ENCODE results near the gene TMEFF1. TPM values are rescaled to one million over a fixed set of nuclear protein-coding genes. Genes with fewer than 3 reads are reported as not detected.

Gene TMEFF1
- total and polyA plus RNA-seq, 2 experiments from 2014 or later, result 22.3 to 34.2 TPM

GRCh38 chr9:100549048-100549447 is 76.1 kb downstream of the TMEFF1 start:
- Histone ChIP-seq H3K4me3 (no peak overlapping the region), H3K9me3 (ENCODE audit: low read depth) (no peaks in the 10 kb centered on the region), H3K27ac (no peak overlapping the region), H3K27me3 (no peaks in the 10 kb centered on the region), H3K36me3 (peaks cover 5% of the 10 kb centered on the region), H3K4me1 (ENCODE audit: low read depth) (no peaks in the 10 kb centered on the region)
- DNase-seq (ENCODE audit: low read depth in 1 of 2, low spot score in 1 of 2), result peak in 1 of 2 donors; percentile 6
- TF ChIP-seq CTCF (IDR thresholded peaks at IDR 0.05; ENCODE audit: low read depth, low read length), result no peak

- Histone ChIP-seq H3K4me1 (ENCODE audit: low read depth) (no peaks in the 10 kb centered on the region), H3K4me3 (no peak overlapping the region), H3K27me3 (no peaks in the 10 kb centered on the region), H3K36me3 (peaks cover 3% of the 10 kb centered on the region), H3K9me3 (ENCODE audit: low read depth) (no peaks in the 10 kb centered on the region), H3K27ac (no peak overlapping the region)
- peak in 1 of 2 donors; percentile 25 for DNase-seq (ENCODE audit: low read depth in 1 of 2, low spot score in 1 of 2)
- TF ChIP-seq CTCF (IDR thresholded peaks at IDR 0.05; ENCODE audit: low read depth, low read length), result no peak
These were observed 82.0 kb downstream of the TMEFF1 start for GRCh38 chr9:100554935-100555401.

GRCh38 chr9:100555471-100555870 is 82.5 kb downstream of the TMEFF1 start:
- H3K4me3 ChIP-seq, result no peak overlapping the region
- no peak for DNase-seq (ENCODE audit: low read depth in 1 of 2, low spot score in 1 of 2)
- H3K4me1 ChIP-seq (ENCODE audit: low read depth), result no peaks in the 10 kb centered on the region
- peaks cover 3% of the 10 kb centered on the region for H3K36me3 ChIP-seq
- TF ChIP-seq CTCF (IDR thresholded peaks at IDR 0.05; ENCODE audit: low read depth, low read length), result no peak
- H3K27me3 ChIP-seq, result no peaks in the 10 kb centered on the region
- H3K9me3 ChIP-seq (ENCODE audit: low read depth), result no peaks in the 10 kb centered on the region
- no peak overlapping the region for H3K27ac ChIP-seq

GRCh38 chr9:100557053-100557452 is 84.1 kb downstream of the TMEFF1 start:
- H3K4me1 ChIP-seq (ENCODE audit: low read depth), result no peaks in the 10 kb centered on the region
- no peak overlapping the region for H3K4me3 ChIP-seq
- peaks cover 9% of the 10 kb centered on the region for H3K36me3 ChIP-seq
- no peaks in the 10 kb centered on the region for H3K27me3 ChIP-seq
- DNase-seq (ENCODE audit: low read depth in 1 of 2, low spot score in 1 of 2), result no peak
- TF ChIP-seq CTCF (IDR thresholded peaks at IDR 0.05; ENCODE audit: low read depth, low read length), result no peak
- no peaks in the 10 kb centered on the region for H3K9me3 ChIP-seq (ENCODE audit: low read depth)
- no peak overlapping the region for H3K27ac ChIP-seq

GRCh38 chr9:100561256-100561655 is 88.3 kb downstream of the TMEFF1 start:
- no peak for DNase-seq (ENCODE audit: low read depth in 1 of 2, low spot score in 1 of 2)
- H3K4me1 ChIP-seq (ENCODE audit: low read depth), result no peaks in the 10 kb centered on the region
- H3K36me3 ChIP-seq, result peaks cover 12% of the 10 kb centered on the region
- H3K9me3 ChIP-seq (ENCODE audit: low read depth), result no peaks in the 10 kb centered on the region
- H3K4me3 ChIP-seq, result no peak overlapping the region
- H3K27ac ChIP-seq, result no peak overlapping the region
- TF ChIP-seq CTCF (IDR thresholded peaks at IDR 0.05; ENCODE audit: low read depth, low read length), result no peak
- no peaks in the 10 kb centered on the region for H3K27me3 ChIP-seq

- no peak for DNase-seq (ENCODE audit: low read depth in 1 of 2, low spot score in 1 of 2)
- no peak overlapping the region for H3K27ac ChIP-seq
- no peaks in the 10 kb centered on the region for H3K9me3 ChIP-seq (ENCODE audit: low read depth)
- no peak for TF ChIP-seq CTCF (IDR thresholded peaks at IDR 0.05; ENCODE audit: low read depth, low read length)
- no peaks in the 10 kb centered on the region for H3K27me3 ChIP-seq
- H3K4me3 ChIP-seq, result no peak overlapping the region
- H3K4me1 ChIP-seq (ENCODE audit: low read depth), result no peaks in the 10 kb centered on the region
- H3K36me3 ChIP-seq, result peaks cover 5% of the 10 kb centered on the region
These were observed 94.9 kb downstream of the TMEFF1 start for GRCh38 chr9:100567856-100568255.

All from cardiac muscle cell (in vitro differentiated cells and primary cell).